ENCODE data around the gene RPS6KC1.
"Not testable (repeated sequence)": the region's sequence is repeated elsewhere in the genome, so short reads cannot be mapped to it uniquely, and the experiment has no call there.

The RPS6KC1 gene

GRCh38 chr1:213019450-213019849 lies 31.6 kb upstream of the RPS6KC1 start:
- no peak overlapping the region for H3K27ac ChIP-seq
- H3K4me3 ChIP-seq: no peak overlapping the region
- H3K9ac ChIP-seq (ENCODE audit: insufficient read length): no peak overlapping the region
- H3K36me3 ChIP-seq (ENCODE audit: insufficient read depth, low read length): no peaks in the 10 kb centered on the region
- no peak for DNase-seq (ENCODE audit: low read depth, low spot score)
- no peaks in the 10 kb centered on the region for H3K9me3 ChIP-seq (ENCODE audit: low read depth, low read length)
- TF ChIP-seq POLR2AphosphoS5 (IDR thresholded peaks at IDR 0.05; ENCODE audit: borderline replicate concordance, low read depth, low read length) (no peak), FOXP2 (optimal IDR thresholded peaks at IDR 0.05; ENCODE audit: control extremely low read depth, extremely low read length, insufficient read depth) (no peak), EZH2 (IDR thresholded peaks at IDR 0.05) (no peak)

DNA sequence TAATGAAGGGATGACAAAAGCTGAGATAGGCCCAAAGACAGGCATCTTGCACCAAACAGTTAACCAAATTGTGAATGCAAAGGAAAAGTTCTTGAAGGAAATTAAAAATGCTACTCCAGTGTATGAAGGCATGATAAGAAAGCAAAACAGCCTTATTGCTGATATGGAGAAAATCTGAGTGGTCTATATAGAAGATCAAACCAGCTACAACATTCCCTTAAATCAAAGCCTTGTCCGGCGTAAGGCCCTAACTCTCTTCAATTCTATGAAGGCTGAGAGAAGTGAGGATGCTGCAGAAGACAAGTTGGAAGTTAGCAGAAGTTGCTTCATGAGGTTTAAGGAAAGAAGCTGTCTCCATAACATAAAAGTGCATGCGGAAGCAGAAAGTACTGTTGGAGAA lies 31.0 kb upstream of the RPS6KC1 start:
- Histone ChIP-seq H3K9me3 (ENCODE audit: low read depth, low read length) (no peaks in the 10 kb centered on the region), H3K36me3 (ENCODE audit: insufficient read depth, low read length) (no peaks in the 10 kb centered on the region), H3K27ac (no peak overlapping the region), H3K4me3 (no peak overlapping the region), H3K9ac (ENCODE audit: insufficient read length) (no peak overlapping the region)
- TF ChIP-seq POLR2AphosphoS5 (IDR thresholded peaks at IDR 0.05; ENCODE audit: borderline replicate concordance, low read depth, low read length) (no peak), EZH2 (IDR thresholded peaks at IDR 0.05) (no peak), FOXP2 (optimal IDR thresholded peaks at IDR 0.05; ENCODE audit: control extremely low read depth, extremely low read length, insufficient read depth) (no peak)
- DNase-seq (ENCODE audit: low read depth, low spot score): no peak

DNA sequence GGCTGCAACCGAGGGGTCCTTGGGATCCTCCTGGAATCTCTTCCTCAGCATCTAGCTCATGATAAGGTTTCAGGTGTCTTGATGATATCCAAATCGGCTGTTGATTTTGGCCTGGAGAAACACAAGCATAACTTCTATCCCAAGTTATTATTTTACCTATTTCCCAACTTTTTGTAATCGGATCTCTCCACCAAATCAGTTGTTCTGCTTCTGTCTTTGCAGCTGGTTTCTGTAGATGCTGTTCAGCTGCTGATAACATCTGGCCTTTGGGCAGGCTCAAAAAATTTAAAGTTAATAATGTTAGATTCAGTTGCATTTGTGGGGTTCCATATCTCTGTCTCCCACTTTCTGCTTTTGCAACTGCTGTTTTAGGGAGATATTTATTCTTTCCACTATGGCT lies 24.0 kb upstream of the RPS6KC1 start:
- not testable (repeated sequence) for DNase-seq (ENCODE audit: low read depth, low spot score); H3K9ac ChIP-seq (ENCODE audit: insufficient read length); H3K4me3 ChIP-seq; H3K9me3 ChIP-seq (ENCODE audit: low read depth, low read length); H3K36me3 ChIP-seq (ENCODE audit: insufficient read depth, low read length); H3K27ac ChIP-seq

GRCh38 chr1:213032651-213033050 lies 18.4 kb upstream of the RPS6KC1 start:
- no peak for TF ChIP-seq POLR2AphosphoS5 (IDR thresholded peaks at IDR 0.05; ENCODE audit: borderline replicate concordance, low read depth, low read length)
- TF ChIP-seq EZH2 (IDR thresholded peaks at IDR 0.05): no peak
- TF ChIP-seq FOXP2 (optimal IDR thresholded peaks at IDR 0.05; ENCODE audit: control extremely low read depth, extremely low read length, insufficient read depth): no peak
- Histone ChIP-seq H3K36me3 (ENCODE audit: insufficient read depth, low read length) (no peaks in the 10 kb centered on the region), H3K4me3 (no peak overlapping the region), H3K9ac (ENCODE audit: insufficient read length) (no peak overlapping the region), H3K9me3 (ENCODE audit: low read depth, low read length) (no peaks in the 10 kb centered on the region), H3K27ac (no peak overlapping the region)
- DNase-seq (ENCODE audit: low read depth, low spot score): no peak

- Histone ChIP-seq H3K9ac (ENCODE audit: insufficient read length) (no peak overlapping the region), H3K9me3 (ENCODE audit: low read depth, low read length) (no peaks in the 10 kb centered on the region), H3K27ac (no peak overlapping the region), H3K4me3 (no peak overlapping the region), H3K36me3 (ENCODE audit: insufficient read depth, low read length) (no peaks in the 10 kb centered on the region)
- no peak for DNase-seq (ENCODE audit: low read depth, low spot score)
- TF ChIP-seq EZH2 (IDR thresholded peaks at IDR 0.05) (no peak), FOXP2 (optimal IDR thresholded peaks at IDR 0.05; ENCODE audit: control extremely low read depth, extremely low read length, insufficient read depth) (no peak), POLR2AphosphoS5 (IDR thresholded peaks at IDR 0.05; ENCODE audit: borderline replicate concordance, low read depth, low read length) (no peak)
Measured at GRCh38 chr1:213034713-213035112, 16.3 kb upstream of the RPS6KC1 start.

- no peak for DNase-seq (ENCODE audit: low read depth, low spot score)
- Histone ChIP-seq H3K36me3 (ENCODE audit: insufficient read depth, low read length) (no peaks in the 10 kb centered on the region), H3K9ac (ENCODE audit: insufficient read length) (no peak overlapping the region), H3K4me3 (no peak overlapping the region), H3K9me3 (ENCODE audit: low read depth, low read length) (no peaks in the 10 kb centered on the region), H3K27ac (no peak overlapping the region)
- TF ChIP-seq FOXP2 (optimal IDR thresholded peaks at IDR 0.05; ENCODE audit: control extremely low read depth, extremely low read length, insufficient read depth): no peak
- TF ChIP-seq EZH2 (IDR thresholded peaks at IDR 0.05): no peak
- no peak for TF ChIP-seq POLR2AphosphoS5 (IDR thresholded peaks at IDR 0.05; ENCODE audit: borderline replicate concordance, low read depth, low read length)
Measured at GRCh38 chr1:213035573-213035972, 15.5 kb upstream of the RPS6KC1 start.

- H3K27ac ChIP-seq: no peak overlapping the region
- no peaks in the 10 kb centered on the region for H3K9me3 ChIP-seq (ENCODE audit: low read depth, low read length)
- no peak overlapping the region for H3K9ac ChIP-seq (ENCODE audit: insufficient read length)
- DNase-seq (ENCODE audit: low read depth, low spot score): no peak
- H3K36me3 ChIP-seq (ENCODE audit: insufficient read depth, low read length): no peaks in the 10 kb centered on the region
- TF ChIP-seq POLR2AphosphoS5 (IDR thresholded peaks at IDR 0.05; ENCODE audit: borderline replicate concordance, low read depth, low read length) (no peak), EZH2 (IDR thresholded peaks at IDR 0.05) (no peak), FOXP2 (optimal IDR thresholded peaks at IDR 0.05; ENCODE audit: control extremely low read depth, extremely low read length, insufficient read depth) (no peak)
- H3K4me3 ChIP-seq: no peak overlapping the region
Measured at GRCh38 chr1:213041443-213041842, 9.6 kb upstream of the RPS6KC1 start.

DNA sequence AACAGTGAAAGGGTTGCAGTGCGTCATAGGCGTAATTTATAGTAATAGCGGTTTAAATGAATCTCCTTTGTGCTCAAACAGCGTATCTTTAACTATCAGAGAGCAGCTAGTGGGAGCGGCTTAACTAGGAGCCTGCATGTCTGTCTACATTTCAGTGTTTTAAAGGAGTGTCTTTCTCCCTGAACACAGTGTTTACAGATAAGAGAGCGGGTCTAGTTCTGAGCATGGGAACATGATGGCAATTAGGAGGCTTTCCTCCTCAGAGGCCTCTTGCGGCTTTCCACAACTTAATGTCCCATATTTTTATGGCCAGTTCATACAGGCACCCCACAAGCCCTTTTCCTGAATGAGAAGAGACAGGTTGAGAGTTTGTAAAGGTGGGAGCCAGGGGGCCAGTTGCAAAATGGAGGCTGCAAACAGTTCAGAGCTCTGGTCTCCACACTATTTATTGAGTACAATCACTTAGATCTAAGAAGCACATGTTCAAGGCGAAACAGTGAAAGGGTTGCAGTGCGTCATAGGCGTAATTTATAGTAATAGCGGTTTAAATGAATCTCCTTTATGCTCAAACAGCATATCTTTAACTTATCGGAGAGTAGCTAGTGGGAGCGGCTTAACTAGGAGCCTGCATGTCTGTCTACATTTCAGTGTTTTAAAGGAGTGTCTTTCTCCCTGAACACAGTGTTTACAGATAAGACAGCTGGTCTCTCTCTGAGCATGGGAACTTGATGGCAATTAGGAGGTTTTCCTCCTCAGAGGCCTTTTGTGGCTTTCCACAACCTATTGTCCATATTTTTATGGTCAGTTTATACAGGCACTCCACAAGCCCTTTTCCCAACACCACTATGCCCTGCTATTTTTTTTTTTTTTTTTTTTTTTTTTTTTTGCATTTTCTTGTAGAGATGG lies 5.5 kb upstream of the RPS6KC1 start:
- H3K36me3 ChIP-seq (ENCODE audit: insufficient read depth, low read length); H3K27ac ChIP-seq; H3K4me3 ChIP-seq; DNase-seq (ENCODE audit: low read depth, low spot score); H3K9me3 ChIP-seq (ENCODE audit: low read depth, low read length); H3K9ac ChIP-seq (ENCODE audit: insufficient read length): not testable (repeated sequence)

GRCh38 chr1:213049232-213049631 lies 1.8 kb upstream of the RPS6KC1 start:
- DNase-seq (ENCODE audit: low read depth, low spot score): no peak
- Histone ChIP-seq H3K9ac (ENCODE audit: insufficient read length) (no peak overlapping the region), H3K9me3 (ENCODE audit: low read depth, low read length) (no peaks in the 10 kb centered on the region; the same call in 1 of the 2 replicates), H3K36me3 (ENCODE audit: insufficient read depth, low read length) (no peaks in the 10 kb centered on the region; the same call in 1 of the 2 replicates), H3K27ac (no peak overlapping the region), H3K4me3 (no peak overlapping the region)
- TF ChIP-seq EZH2 (IDR thresholded peaks at IDR 0.05) (no peak), POLR2AphosphoS5 (IDR thresholded peaks at IDR 0.05; ENCODE audit: borderline replicate concordance, low read depth, low read length) (no peak), FOXP2 (optimal IDR thresholded peaks at IDR 0.05; ENCODE audit: control extremely low read depth, extremely low read length, insufficient read depth) (no peak)

Measured in SK-N-MC (cell line).